Measurements from ENCODE around the gene CDK2AP2. TPM values are rescaled to one million over a fixed set of nuclear protein-coding genes. Genes with fewer than 3 reads are reported as not detected.
A peak's percentile ranks its signal among the peaks of the same experiment; 100 is the strongest.

CDK2AP2 gene
- total and polyA plus RNA-seq, 10 of the 15 experiments (the other 5 are each of a cell fraction or from before 2014, with no cell fraction given), result 8.0 to 177 (median 40.9) TPM

GRCh38 chr11:67483831-67484665, 23.9 kb downstream of the CDK2AP2 start (continued):
- TF ChIP-seq TCF7 (IDR thresholded peaks at IDR 0.05; ENCODE audit: borderline replicate concordance) (no peak), MTA3 (IDR thresholded peaks at IDR 0.05; ENCODE audit: borderline replicate concordance, low read length) (no peak), HSF1 (IDR thresholded peaks at IDR 0.05; ENCODE audit: low read depth, low read length) (no peak), FOXK2 (IDR thresholded peaks at IDR 0.05) (no peak), ETV6 (conservative IDR thresholded peaks at IDR 0.05 in 1 of 2, IDR thresholded peaks at IDR 0.05 in 1 of 2; ENCODE audit: borderline replicate concordance in 1 of 2, low read depth in 1 of 2) (peak in 1 of 2 experiments; percentile 5; a peak in 1 of 4 replicates), ASH2L (IDR thresholded peaks at IDR 0.05; ENCODE audit: borderline replicate concordance, low read depth) (no peak), JUNB (IDR thresholded peaks at IDR 0.05) (no peak), TBL1XR1 (IDR thresholded peaks at IDR 0.05; ENCODE audit: low read depth, low read length) (no peak), EP300 (IDR thresholded peaks at IDR 0.05; ENCODE audit: borderline replicate concordance in 1 of 2, control insufficient read depth in 1 of 2, low read depth in 2 of 2, low read length in 2 of 2) (no peak), ZBTB11 (CRISPR knock-in tag; IDR thresholded peaks at IDR 0.05) (no peak), ZNF274 (IDR thresholded peaks at IDR 0.05; ENCODE audit: insufficient read depth, insufficient read length) (no peak), SUPT20H (IDR thresholded peaks at IDR 0.05; ENCODE audit: borderline replicate concordance, control insufficient read depth, low read depth, low read length) (no peak), CREM (IDR thresholded peaks at IDR 0.05; ENCODE audit: low read depth) (no peak; the same call in 1 of the 2 replicates), RELB (IDR thresholded peaks at IDR 0.05; ENCODE audit: low read depth) (no peak), ZNF622 (IDR thresholded peaks at IDR 0.05) (no peak), POLR2A (IDR thresholded peaks at IDR 0.05; ENCODE audit: low read depth, low read length) (peak; percentile 34), RB1 (IDR thresholded peaks at IDR 0.05; ENCODE audit: borderline replicate concordance) (no peak), ZNF592 (IDR thresholded peaks at IDR 0.05) (no peak), MXI1 (IDR thresholded peaks at IDR 0.05; ENCODE audit: low read depth, low read length) (peak; percentile 52)

Data from GM12878 (cell line).